ENCODE data around the gene SSBP4. TPM values are rescaled to one million over a fixed set of nuclear protein-coding genes. Genes with fewer than 3 reads are reported as not detected.

The SSBP4 gene
- polyA plus RNA-seq, 1 donor = 57.8 TPM

DNA sequence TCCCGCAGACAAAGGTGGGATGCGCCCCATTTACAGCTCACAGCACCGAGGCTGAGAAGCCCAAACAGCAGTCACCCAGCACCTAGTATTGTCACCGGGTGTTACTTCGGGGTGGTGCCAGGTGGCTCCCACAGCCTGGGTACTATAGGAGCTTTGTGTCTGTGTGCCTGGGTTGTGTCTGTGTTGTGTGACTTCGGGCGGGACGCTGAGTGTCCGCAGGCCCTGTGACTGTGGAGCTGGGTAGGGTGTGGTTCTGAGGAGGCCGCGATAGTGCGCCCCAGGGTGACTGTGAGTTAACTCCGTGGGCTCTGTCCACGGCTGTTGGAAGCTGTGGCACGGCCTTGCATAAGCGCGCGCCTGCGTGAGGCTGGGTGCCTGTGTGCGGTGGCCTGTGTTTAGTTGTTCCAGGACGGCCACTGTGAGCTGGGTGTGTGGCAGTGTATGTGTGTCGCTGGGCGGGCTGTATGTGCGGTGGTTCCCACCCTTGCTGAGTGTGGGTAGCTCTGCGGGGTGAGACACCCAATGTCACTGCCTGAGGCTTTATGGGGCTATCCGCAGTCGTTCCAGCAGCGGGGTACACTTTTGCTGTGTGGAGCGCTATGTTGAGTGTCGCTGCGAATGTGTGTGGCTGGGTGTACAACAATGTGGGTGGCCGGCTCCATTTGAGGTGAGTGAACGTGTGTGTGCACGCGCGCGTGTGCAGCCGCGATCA, 559 bp upstream of the SSBP4 start:
- DNase-seq = no peak

- DNase-seq = no peak
Measured at GRCh38 chr19:18419699-18420460, 682 bp downstream of the SSBP4 start.

- DNase-seq = no peak
Measured at GRCh38 chr19:18420930-18421329, 1.7 kb downstream of the SSBP4 start.

GRCh38 chr19:18421371-18421959, 2.3 kb downstream of the SSBP4 start:
- DNase-seq = no peak

GRCh38 chr19:18422530-18423191, 3.5 kb downstream of the SSBP4 start:
- no peak for DNase-seq

DNA sequence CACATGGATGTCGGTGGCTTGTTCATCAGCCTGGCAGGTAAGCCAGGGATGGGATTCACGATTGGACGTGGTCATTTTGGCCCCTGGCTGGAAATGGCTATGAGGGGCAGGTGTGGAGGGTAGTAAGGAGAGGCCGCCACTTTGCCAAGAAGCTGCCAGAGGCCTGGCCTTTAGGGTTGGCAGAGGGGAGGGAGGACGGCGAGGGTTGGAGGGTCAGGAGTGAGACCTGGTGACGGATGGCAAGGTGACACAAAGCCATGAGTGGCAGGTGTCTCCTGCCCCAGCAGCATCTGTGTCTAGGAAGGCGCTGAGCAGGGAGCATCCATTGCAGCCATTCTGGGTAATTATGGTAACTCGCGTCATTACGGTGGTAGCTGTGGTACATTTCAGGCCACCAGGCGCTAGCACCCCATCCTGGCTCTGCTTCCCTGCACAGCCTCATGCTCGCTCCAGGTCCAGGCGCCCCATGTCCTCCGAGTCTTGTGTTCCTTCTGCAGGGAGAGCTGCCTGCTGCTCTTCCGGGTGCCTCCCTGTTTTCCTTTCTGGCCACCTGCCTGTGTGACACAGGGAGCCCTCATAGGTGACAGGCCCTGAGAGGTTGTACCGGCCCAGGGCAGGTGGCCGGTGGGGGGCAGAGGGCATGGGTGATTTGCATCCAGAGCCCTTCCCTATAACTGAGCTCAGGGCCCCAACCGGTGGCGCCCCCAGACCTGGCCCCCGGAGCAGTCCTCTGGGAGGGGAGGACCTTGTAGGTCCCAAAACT, 4.2 kb downstream of the SSBP4 start:
- no peak for DNase-seq

GRCh38 chr19:18424122-18424889, 5.1 kb downstream of the SSBP4 start:
- no peak for DNase-seq

DNA sequence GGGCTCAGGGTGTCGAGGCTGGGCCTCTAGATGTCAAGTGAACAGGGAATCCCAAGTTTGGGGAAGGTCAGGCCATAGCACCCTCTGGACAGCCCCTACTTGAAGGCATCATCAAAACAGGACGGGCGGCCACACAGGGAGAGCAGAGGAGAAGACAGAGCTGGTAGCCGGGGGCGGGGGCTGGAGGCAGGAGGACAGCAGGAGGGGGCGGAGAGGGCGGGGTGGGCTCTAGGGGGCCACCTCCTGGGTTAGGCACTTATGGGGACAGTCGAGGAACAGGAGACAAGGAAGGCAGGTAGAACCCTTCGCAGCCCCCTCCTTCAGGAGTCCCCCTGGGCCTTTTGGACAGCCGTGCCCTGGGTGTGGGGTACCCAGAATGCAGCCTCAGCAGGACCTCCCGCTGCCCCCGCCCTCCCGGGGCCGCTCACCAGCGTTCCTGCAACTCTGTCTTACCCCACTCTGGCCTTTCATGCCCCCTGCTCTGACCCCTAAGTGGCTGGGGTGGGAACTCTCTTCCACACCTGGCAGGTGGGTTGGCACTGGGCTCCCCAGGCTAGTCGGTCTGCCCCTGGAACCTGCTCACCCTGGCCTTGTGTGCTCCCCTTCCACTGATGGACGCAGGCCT, 5.8 kb downstream of the SSBP4 start:
- DNase-seq = no peak

GRCh38 chr19:18425515-18426415, 6.6 kb downstream of the SSBP4 start:
- no peak for DNase-seq

DNA sequence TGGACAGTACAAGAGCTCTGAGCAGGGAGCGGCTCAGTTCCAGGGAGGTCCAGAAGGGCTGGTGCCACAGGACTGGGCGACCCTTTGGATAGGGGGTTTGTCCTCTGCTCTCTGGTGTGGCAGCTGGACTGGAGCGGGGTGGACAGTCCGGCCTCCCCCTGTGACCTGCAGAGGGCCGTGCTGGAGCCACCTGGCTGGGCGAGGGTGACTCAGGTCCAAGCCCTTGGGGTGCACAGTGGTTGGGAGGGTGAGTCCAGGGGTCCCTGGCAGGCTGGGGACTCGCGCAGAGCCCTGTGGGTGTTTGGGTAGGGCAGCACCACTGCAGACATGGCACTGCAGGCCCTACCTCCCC, 7.2 kb downstream of the SSBP4 start:
- DNase-seq = no peak

DNA sequence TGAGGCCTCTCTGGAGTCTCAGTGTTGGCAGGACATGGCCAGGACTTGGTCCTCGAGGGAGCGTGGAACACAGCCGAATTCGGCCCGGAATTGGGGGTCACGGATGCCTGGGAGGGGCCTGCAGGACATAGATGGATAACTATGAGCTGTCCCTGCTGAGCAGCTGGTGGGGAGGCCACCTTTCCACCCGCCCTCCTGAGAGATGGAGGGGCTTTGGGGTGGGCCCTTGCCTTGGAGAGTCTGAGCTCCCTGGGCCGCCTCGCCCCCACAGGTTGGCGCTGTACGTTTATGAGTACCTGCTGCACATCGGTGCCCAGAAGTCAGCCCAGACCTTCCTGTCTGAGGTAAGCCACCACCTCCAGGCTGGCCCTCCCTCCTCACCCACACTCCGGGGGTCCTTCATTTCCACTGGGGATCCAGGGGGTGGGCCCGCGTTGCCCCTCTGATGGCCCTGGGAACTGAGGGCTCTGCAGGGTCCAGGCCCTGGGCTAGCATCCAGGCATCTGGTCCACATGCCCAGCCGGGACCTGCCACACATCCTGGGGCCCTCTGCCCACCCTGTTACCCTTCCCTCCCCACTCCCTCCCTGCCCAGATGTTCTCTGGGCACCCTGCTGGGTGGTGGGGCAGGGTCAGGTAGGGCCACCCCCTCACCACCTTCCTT, 8.0 kb downstream of the SSBP4 start:
- no peak for DNase-seq

DNA sequence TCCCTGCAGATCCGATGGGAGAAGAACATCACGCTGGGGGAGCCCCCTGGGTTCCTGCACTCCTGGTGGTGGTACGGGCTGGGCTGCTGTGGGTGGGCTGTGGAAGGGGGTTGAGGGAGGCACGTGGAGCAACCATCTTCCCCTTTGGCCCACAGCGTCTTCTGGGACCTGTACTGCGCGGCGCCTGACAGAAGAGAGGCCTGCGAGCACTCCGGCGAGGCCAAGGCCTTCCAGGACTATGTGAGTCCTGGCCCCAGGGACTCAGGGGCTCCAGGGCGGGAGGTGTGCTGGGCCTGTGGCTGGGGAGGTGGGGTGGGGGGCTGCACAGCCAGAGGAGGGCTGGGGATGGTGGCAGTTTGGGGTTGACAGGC, 8.5 kb downstream of the SSBP4 start:
- DNase-seq = no peak

DNA sequence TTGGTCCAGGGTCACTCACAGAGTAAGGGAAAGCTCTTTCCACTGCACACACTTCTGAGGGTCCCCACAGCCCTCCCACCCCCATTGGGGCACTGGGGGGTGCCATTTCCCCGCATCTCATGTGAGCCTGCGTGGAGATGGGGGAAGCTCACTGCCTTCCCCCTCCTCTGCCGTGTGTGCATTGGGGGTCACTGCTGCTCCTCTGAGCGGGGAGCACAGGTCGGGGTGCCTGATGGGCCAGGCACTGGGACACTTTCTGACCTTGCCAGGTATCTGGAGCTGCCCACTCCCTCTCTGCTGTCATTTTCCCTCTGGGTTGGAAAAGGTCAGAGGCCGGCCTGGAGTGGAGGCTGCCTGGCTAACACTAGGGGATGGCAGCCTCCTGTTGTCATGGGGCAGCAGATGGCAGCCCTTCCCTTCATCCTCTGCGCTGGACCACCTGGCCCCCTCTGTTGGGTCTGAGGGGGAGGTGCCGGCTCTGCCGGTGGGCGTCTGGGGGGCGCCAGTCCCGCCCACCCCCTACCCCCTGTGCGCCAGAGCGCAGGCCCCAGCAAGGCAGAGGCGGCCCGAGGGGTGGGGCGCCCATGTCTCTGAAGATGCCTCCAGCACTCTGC, 9.1 kb downstream of the SSBP4 start:
- DNase-seq = no peak

GRCh38 chr19:18428787-18429674, 9.8 kb downstream of the SSBP4 start:
- peak; percentile 89 for DNase-seq

GRCh38 chr19:18429717-18430416, 10.7 kb downstream of the SSBP4 start:
- no peak for DNase-seq

- no peak for DNase-seq
Measured at GRCh38 chr19:18430417-18431144, 11.4 kb downstream of the SSBP4 start.
